Kidney tubule cell (primary cell): ENCODE data around the gene VIPR2.

Experiments used
- DNase-seq: peaks from one replicate; pipeline ENCODE4 v3.0.0-alpha.2; 2018; ENCODE audit warnings: low spot score

VIPR2 gene

DNA sequence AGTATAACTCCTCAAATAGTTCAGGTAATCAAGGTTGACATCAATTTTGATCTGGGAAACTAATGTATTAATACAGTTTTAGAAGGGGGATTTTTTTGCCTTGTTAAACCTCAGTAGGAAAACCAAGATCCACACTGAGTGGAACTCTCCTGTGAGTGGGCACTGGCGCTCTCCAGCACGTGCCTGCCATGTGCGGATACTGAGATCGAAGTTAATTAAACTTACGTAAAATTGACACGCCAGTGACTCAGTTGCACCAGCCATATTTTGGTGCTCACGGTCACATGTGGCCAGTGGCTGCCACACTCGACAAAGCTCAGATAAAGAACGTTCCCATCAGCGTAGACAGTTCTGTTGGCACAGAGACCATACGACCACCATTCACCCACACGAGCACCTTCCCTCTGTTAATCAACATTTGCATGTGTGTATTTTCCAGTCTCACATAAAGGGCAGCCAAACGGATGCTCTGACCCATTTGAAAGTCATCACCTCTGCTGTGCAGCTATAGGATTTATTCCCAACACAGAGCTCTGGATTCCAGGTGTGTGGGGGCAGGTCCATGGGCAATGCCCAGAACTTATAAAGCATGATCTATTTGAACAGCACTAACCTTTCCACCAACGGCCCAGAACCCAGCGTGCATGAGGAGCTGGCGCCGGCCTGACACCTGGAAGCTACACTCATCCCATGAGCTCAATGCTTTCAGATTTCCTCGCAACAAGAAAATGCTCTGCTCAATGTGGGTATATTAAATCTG, 77.7 kb downstream of the VIPR2 start:
- no peak for DNase-seq

DNA sequence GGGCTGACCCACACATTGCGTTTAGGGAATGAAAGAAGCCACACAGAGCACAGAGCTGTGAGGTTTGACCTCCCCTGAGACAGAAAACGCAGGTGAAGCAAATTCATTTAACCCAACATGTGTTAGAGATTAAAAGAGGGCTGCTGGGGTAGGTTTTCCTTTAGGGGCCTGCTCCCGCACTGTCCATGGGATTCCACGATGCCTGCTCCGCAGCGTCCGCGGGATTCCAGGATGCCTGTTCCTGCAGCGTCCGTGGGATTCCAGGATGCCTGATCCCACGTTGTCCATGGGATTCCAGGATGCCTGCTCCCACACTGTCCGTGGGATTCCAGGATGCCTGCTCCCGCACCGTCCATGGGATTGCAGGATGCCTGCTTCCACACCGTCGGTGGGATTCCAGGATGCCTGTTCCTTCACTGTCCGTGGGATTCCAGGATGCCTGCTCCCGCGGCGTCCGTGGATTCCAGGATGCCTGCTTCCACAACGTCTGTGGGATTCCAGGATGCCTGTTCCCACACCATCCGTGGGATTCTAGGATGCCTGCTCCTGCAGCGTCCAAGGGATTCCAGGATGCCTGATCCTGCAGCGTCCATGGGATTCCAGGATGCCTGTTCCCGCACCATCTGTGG, 78.7 kb downstream of the VIPR2 start:
- DNase-seq, result no peak

DNA sequence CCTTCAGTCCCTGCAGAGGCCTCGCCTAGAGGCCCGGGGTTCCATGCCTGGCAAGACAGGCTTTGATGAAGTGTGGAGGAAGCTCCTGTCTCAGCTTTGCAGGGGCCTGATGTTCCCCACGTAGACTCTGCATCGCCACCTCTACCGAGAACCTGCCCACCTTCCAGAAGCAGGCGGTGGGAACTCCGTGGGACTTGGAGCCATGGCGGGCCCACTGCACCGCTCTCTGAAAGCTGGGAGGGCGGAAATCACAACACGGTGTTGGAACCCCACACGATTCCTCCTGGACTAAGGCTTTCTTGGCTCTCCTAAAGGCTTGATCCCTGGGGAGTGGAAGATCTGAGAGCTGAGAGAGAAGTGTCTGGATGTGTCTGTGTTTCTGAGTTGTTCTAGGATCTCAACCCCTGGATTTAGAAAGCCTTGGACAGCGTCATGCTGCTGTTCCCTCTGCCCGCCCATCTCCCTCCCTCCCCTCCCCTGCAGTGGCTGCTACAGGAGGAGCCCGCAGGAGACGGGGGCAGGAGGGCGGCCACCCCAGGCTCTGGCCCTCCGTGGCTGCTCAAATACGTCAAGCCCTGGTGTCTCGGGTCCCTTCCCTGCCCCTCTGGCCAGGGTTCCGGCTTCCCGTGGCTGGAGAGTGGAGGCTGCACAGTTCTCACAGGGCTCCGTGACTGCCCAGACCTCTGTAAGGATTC, 79.7 kb downstream of the VIPR2 start:
- DNase-seq, result no peak

DNA sequence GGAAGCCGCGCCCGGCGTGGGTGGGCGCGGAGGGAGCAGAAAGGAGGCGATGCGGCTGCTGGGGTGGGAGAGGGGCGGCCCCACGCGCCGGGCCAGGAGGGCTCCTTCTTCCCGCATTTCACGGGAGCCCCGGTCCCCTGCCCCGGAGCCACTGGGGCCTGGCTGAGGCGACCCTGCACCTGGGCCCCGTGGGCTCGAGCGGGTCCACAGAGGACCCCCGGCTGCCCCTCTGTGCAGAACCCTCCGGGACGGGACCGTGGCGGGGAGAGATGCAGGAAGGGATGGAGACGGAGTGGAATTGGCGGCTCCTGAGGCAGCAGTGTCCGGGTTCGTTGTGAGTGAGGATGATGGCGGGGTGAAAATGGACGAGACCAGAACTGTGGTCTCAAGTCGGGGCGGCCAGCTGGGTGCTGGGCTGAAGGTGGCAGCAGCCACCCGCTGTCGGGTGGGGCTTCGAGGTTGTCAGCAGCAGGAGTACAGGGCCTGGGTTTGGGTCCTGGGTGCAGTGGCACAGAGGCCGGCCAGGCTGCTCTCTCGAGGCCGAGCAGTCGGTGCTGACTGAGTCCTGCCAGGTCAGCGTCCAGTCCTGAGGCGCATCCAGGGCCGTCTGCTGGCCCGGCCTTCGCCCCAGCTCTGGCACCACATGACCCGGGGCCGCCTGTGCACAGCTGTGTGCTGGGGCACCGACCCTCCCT, 80.4 kb downstream of the VIPR2 start:
- DNase-seq, result no peak

DNA sequence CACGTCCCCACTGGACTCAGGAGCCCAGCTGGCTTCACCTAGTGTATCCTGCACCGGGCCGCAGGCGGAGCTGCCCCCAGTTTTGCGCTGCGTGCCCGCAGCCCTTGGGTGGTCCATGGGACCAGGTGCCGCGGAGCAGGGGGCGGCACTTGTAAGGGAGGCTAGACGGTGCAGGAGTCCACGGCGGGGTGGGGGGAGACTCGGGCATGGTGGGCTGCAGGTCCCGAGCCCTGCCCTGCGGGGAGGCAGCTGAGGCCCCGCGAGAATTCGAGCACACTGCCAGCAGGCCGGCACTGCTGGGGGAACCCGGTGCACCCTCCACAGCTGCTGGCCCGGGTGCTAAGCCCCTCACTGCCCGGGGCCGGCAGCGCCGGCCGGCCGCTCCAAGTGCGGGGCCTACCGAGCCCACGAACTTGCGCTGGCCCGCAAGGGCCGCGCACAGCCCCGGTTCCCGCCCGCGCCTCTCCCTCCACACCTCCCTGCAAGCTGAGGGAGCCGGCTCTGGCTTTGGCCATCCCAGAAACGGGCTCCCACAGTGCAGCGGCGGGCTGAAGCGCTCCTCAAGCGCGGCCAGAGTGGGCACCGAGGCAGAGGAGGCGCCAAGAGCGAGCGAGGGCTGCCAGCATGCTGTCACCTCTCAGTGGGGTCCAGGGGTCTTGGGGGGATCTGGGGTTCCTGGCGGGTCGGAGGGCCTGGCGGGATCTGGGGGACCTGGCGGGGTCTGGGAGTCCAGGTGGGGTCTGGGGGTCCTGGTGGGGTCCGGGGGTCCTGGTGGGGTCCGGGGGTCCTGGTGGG, 81.4 kb downstream of the VIPR2 start:
- DNase-seq, result no peak

DNA sequence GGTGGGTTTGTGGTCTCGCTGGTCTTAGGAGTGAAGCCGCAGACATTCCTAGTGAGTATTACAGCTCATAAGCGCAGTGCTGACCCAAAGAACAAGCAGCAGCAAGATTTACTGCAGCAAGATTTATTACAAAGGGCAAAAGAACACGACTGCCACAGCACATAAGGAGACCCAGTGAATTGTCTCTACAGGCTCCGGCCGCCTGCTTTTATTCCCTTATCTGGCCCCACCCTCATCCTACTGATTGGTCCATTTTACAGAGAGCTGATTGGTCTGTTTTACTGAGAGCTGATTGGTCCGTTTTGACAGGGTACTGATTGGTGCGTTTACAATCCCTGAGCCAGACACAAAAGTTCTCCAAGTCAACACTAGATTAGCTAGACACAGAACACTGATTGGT, 82.1 kb downstream of the VIPR2 start:
- no peak for DNase-seq

DNA sequence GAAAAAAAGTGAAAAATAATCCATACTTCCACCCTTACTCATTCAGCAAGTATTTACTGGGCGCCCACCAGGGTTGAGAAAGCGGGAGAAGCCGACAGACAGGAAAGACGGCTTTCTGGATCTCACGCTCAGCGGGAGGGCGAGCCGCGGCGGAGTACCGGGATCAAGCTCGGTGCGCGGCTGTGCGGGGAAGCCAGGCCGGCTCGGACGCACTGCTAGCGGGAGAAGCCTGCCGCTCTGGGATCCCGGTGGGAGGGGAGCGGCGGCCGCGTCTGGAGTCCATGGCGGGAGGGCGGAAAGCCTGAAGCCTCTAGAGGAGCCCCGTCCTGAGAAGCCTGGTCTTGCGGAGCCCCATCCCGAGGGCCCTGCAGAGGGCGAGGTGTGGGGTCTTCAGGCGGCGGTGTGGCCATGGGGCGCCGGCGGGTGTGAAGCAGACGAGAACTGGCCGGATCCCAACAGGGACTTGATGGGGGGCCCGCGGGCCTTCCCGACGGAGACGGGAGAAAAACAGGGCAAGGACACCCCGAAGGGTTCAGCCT, 82.9 kb downstream of the VIPR2 start:
- DNase-seq, result no peak

DNA sequence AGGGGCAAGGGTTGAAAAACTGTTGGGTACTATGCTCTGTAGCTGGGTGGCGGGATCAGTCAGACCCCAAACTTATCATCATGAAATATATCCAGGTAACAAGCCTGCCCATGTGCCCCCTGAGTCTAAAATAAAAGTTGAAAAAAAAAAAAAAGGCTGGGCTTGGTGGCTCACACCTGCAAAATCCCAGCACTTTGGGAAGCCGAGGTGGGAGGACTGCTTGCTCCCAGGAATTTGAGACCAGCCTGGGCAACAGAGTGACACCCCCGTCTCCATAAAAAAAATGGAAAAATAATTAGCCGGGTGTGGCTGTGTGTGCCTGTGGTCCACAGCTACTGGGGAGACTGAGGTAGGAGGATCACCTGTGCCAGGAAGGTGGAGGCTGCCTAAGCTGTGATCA, 83.5 kb downstream of the VIPR2 start:
- no peak for DNase-seq

DNA sequence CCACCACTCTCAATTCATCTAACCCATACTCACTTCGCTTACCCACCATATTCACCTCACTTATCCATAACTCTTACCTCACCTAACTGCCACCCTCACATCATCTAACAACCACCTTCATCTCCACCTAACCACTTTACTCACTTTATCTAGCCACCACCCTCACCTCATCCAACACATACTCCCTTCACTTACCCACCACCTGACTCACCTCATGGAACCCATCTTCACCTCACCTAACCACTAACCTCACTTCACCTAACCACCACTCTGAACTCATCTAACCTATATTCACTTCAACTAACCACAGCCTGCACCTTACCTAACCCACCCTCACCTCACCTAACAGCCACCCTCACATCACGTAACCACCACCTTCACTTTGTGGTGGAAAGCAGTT, 84.2 kb downstream of the VIPR2 start:
- DNase-seq, result no peak

DNA sequence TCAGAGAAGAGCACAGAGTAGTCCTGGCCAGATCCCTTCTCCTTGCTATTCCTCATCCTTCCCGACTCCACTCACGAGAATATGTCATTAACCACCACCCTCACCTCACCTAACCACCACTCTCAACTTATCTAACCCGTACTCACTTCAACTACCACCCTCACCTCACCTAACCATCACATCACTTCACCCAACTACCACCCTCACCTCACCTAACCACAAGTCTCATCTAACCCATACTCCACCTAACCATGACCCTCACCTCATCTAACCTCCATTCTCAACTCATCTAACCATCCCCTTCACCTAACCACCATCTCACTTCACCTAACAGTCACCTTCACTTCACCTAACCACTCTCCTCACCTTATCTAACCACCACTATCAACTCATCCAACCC, 85.0 kb downstream of the VIPR2 start:
- no peak for DNase-seq

DNA sequence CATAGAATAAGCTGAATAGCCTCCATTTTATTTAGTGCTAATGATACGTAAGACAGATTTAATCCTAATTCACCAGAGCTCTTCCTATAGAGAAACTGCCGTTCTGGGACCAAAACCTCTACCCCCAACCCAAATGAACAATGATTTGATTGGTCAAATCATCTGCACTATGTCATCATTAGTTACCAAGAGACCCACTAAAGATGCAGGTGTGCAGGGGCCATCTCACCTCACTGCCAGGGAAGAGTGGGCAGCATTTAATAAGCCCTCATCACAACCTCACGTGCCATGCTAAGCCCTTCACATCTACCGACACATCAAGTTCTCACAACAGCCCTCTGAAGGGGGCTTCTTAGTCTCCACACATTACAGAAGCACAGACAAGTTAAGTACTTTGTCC, 87.0 kb downstream of the VIPR2 start:
- no peak for DNase-seq

DNA sequence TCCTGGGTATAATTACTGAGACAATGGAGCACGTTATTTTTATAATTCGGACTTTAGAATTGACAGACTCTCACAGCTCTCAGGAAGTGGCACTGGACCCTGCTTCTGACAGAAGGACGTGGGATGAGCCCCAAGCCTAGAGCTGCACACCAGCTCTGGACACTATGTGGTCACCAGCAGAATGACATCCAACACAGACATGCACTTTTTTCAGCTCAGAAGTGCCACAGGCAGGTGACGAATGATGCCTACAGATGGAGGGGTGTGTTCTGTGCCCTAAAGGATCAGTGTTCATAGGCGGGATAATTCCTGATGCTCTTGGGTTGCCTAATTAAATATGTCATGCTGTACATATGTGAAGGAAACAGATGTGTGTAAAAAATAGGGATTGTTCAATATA, 87.9 kb downstream of the VIPR2 start:
- no peak for DNase-seq

DNA sequence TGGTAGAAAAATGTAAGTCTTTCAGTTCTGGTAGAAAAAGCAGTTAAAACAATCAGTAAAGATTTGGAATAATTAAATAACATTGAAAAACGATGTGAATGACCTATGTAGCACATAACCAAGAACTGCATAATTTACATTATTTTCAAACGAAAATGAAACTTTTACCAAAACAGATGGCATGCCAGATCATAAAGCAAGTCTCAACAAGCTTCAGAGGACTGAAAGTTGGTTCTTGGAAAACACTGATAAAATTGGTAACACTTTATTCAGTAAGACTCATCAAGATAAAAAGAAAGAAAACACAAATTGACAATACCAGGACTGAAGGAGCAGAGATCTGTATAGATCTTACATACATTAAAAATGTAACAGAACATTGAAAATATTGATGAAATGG, 92.8 kb downstream of the VIPR2 start:
- DNase-seq, result no peak

DNA sequence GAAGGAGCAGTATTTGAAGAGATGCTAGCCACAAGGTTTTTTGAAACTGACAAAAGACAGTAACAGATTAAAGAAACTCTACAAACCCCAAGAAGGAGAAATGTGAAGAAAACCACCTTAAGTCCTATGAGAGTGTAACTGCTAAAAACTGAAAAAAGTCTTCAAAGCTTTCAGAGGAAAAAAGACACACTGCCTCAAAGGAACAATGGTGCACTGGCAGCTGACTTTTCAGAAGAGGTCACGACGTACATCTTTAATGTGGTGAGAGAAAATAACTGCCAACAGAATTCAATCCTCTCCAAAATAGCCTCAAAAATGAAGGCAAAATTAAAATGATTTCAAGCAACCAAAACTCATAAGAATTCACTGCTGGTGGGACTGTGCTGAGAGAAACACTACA, 94.0 kb downstream of the VIPR2 start:
- DNase-seq, result no peak

DNA sequence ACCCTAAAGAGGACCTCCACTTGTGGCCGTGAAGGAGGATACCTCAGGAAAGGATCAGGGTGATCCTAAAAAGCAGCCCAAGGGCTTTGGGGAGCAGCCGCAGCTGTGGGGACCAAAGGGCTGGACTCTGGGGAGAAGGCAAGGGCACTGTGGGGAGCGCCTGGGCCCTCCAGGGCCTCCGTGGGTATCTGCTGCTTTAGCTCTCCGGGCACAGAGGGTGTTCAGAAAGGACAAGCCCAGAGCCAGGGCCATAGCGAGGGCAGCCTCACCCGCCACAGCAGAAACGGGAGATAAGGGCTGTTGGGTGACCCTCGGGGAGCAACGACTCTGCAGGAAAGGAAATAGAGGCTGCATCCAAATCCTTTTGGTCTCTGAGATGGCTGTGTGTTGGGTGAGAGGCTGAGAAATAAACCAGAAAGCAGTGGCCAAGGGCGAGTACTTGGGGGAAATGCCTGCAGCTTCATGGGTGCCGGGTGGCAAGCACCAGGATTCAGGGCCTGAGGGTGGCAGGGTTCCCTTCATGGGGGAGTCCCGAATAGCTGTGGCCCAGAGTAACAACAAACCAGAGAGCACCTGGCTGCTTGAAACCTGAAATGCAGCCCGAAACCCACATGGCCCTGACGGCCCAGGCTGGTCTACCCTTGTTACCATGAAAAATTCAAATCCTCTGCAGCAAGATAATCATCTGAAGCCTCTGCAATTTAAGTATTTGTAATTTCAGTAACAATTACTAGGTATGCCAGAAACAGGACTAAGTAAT, 95.2 kb downstream of the VIPR2 start:
- DNase-seq, result no peak

DNA sequence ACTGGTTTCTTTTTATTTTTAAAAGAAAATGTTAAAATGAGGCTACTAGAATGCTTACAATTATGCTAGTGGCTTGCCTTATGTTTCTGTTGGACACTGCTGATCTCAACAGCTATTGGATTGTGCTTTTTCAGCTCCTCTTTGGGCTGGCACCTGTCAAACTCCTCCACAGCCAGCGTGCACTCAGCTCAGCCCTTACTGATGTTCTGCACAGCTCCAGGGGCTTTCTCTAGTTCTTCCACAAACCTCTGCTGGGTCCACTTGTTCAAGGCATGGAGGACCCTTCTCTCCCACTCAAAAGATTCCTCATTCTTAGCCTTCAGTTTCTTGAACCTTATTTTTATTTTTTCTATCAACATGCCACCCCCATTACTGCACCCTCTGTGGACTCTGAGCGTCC, 96.0 kb downstream of the VIPR2 start:
- no peak for DNase-seq

DNA sequence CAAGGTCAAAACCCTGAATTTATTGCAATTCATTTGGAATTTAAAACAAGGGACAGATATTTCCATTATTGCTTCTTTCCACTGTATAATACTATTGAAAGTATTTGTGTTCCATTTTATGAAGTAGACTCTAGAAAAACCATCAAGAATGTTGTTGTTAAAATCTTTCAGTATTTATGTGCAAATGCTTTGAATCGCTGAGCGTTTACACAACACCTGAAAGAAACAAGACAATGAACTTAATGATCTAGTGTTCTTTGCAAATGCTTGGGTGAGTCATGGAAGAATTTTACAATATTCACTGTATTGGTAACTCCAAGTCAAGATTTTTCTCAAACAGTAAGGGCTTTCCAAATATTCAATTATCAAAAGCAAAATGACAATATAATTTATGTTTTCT, 97.1 kb downstream of the VIPR2 start:
- no peak for DNase-seq

DNA sequence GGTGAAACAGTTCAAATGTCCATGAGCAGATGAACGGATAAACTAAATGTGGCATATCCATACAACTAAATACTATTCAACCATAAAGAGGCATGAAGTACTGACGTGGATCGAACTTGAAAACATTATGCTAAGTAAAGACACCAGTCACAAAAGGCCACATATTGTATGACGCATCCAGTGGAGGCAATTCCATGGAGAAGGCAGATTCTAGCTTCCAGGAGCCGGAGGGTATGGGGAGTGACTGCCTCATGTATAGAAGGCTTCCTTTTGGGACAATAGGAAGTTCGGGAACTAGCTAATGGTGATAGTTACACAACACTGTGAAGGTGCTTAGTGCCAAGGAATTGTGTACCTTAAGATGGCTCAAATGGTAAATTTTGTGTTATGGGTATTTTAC, 98.4 kb downstream of the VIPR2 start:
- DNase-seq, result no peak

DNA sequence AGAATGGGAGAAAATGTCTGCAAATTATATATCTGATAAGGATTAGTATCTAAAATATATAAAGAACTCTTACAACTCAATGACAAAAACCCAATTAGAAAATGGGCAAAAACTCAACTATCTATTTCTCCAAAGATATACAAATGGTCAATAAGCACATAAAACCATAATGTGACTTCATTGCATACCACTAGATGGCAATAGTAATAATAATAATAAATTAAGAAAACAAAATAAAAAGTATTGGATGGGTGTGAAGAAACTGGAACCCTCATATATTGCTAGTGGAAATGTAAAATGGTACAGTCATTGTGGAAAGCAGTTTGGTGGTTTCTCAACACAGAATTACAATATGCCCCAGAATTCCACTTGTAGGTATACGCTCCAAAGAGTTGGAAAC, 98.8 kb downstream of the VIPR2 start:
- no peak for DNase-seq

DNA sequence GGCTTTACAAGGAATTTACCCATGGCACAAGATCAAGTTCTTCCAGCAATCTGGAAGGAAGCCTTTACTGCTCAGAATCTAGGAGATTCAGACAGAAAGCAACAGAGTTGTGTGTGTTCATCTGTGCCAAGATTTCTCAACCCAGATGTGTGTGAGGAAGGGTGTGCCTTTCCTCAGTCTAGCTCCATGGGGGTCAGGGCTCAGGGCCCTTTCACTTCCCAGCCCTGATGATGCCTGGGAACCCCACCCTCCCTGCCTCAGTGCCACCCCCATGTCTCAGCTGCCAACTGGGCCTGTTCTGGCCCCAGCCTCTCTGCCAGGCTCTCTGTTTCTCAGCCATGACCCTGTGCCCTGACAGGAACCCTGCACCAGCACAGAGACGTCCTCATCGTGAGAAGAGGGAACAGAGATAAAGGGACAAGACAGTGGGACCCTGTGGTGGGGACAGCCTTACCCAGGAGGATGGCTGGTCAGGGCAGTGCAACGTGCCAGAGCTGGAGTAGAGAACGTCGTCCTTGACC, 102.0 kb downstream of the VIPR2 start:
- no peak for DNase-seq

DNA sequence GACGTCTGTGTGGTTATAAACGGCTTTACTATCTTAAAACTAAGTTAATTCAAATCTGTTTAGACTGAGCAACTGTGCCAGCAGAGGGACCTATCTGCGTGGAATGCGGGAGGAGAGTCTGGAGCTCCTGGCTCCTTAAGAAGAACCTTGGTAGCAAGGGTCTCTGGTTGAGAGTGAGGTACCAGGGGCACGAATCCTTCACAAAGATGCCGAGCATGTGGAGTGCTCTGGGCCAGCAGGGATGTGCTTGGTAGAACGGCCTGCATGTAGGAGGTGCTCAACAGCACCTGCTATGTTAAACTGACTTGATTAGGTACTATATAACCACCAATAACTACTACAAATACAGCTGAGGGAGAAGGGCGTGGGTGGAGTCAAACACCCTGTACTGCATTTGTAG, 102.6 kb downstream of the VIPR2 start:
- no peak for DNase-seq
